ENCODE measurements around the gene CNST.
"Not testable (repeated sequence)": the region's sequence is repeated elsewhere in the genome, so short reads cannot be mapped to it uniquely, and the experiment has no call there.

CNST gene

GRCh38 chr1:246587606-246588005 lies 21.4 kb downstream of the CNST start:
- Histone ChIP-seq H3K36me3 (ENCODE audit: control insufficient read depth, insufficient read depth, low read length) (peaks cover 27% of the 10 kb centered on the region), H3K4me1 (ENCODE audit: control insufficient read depth, insufficient read depth, low read length, poor library complexity, severe bottlenecking) (no peaks in the 10 kb centered on the region), H3K4me3 (ENCODE audit: extremely low read depth, insufficient read depth, low read length, poor library complexity, severe bottlenecking) (no peak overlapping the region), H3K27ac (ENCODE audit: low read depth, low read length, severe bottlenecking) (no peak overlapping the region), H3K9me3 (ENCODE audit: control insufficient read depth, low read length) (peaks cover 4% of the 10 kb centered on the region)
- 93% methylated on average over 3 of the region's 3 CpGs; no CpG with 5 or more reads in 1 of the 2 experiments for WGBS, 2 experiments (ENCODE audit: insufficient coverage in 2 of 2)

DNA sequence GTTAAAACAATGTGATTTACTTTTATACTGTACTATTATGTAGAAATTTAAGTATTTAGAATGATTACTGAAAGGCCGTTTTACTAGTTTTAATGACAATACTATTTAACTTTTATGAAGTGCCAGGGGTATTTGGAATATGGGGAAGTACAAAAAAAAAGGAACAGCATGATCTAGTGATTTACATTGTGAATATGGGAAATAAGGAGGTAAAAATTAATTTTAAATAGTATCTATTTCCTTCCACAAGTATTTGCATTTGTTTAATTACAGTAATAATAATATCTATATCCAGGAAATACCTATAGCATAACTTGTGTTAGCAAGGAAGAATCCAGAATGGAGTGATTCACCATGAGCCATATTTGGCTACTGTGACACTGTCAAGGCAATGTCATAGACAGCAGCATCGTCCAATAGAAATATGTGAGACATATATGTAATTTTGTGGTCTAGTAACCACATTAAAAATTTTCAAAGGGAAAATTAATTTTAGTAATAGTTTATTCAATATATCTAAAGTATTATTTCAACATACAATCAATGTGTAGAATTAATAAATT lies 22.0 kb downstream of the CNST start:
- no peaks in the 10 kb centered on the region for H3K4me1 ChIP-seq (ENCODE audit: control insufficient read depth, insufficient read depth, low read length, poor library complexity, severe bottlenecking)
- no peak overlapping the region for H3K4me3 ChIP-seq (ENCODE audit: extremely low read depth, insufficient read depth, low read length, poor library complexity, severe bottlenecking)
- no CpG with 5 or more reads among the region's 2 CpGs for WGBS, 2 experiments (ENCODE audit: insufficient coverage in 2 of 2)
- H3K9me3 ChIP-seq (ENCODE audit: control insufficient read depth, low read length): peaks cover 4% of the 10 kb centered on the region
- H3K27ac ChIP-seq (ENCODE audit: low read depth, low read length, severe bottlenecking): no peak overlapping the region
- peaks cover 27% of the 10 kb centered on the region for H3K36me3 ChIP-seq (ENCODE audit: control insufficient read depth, insufficient read depth, low read length)

DNA sequence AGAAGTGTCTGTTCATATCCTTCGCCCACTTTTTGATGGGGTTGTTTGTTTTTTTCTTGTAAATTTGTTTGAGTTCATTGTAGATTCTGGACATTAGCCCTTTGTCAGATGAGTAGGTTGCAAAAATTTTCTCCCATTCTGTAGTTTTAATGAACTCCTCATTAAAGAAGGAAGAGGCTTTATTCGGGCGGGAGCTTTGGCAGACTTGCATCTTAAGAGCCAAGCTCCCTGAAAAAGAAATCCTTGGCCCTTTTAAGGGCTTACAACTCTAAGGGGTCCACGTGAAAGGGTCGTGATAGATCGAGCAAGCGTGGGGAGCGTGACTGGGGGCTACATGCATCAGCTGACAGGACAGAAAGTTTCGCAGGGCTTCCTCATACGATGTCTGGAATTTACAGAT lies 23.7 kb downstream of the CNST start:
- WGBS, 2 experiments (ENCODE audit: insufficient coverage in 2 of 2): 90 to 98% methylated on average over 6 to 8 of the region's 10 CpGs
- not testable (repeated sequence) for H3K4me3 ChIP-seq (ENCODE audit: extremely low read depth, insufficient read depth, low read length, poor library complexity, severe bottlenecking); H3K9me3 ChIP-seq (ENCODE audit: control insufficient read depth, low read length); H3K4me1 ChIP-seq (ENCODE audit: control insufficient read depth, insufficient read depth, low read length, poor library complexity, severe bottlenecking); H3K27ac ChIP-seq (ENCODE audit: low read depth, low read length, severe bottlenecking)
- peaks cover 23% of the 10 kb centered on the region for H3K36me3 ChIP-seq (ENCODE audit: control insufficient read depth, insufficient read depth, low read length)

DNA sequence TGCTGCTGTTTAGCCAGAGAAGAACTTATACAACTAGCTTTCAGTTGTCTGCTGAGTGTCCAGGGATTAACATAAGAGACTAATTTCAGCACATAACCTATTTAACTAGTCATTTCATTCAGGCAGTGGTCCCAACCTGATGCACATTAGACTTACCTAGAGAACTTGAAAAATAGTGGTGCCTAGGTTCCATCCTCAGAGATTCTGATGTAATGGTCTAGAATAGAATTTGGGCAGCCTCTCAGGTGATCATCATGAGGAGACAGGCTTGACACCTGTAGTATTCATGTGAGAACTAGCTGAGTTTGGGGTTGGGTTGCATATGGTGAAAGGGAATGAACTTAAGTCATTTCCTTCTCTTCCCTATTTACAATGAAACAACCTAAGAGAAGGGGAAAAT lies 24.8 kb downstream of the CNST start:
- no peaks in the 10 kb centered on the region for H3K4me1 ChIP-seq (ENCODE audit: control insufficient read depth, insufficient read depth, low read length, poor library complexity, severe bottlenecking)
- H3K9me3 ChIP-seq (ENCODE audit: control insufficient read depth, low read length): peaks cover 4% of the 10 kb centered on the region
- no peak overlapping the region for H3K27ac ChIP-seq (ENCODE audit: low read depth, low read length, severe bottlenecking)
- peaks cover 23% of the 10 kb centered on the region for H3K36me3 ChIP-seq (ENCODE audit: control insufficient read depth, insufficient read depth, low read length)
- H3K4me3 ChIP-seq (ENCODE audit: extremely low read depth, insufficient read depth, low read length, poor library complexity, severe bottlenecking): no peak overlapping the region

DNA sequence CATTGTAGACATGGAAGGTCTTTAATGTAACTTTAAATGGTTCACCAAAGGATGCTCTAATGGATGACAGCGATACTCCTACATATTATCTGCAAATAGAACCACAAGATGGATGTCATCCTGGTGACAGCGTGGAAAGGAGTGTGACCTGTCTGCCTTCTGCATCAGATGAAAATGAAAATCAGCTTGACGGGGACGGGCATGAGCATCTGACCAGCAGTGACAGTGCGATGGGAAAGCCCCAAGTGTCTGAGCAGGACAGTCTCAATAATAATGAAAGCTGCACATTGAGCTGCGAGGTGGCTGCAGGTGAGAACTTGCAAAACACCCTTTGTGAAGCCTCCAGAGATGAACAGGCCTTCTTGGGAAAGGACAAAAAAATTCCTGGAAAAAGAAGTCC lies 25.2 kb downstream of the CNST start:
- Histone ChIP-seq H3K27ac (ENCODE audit: low read depth, low read length, severe bottlenecking) (no peak overlapping the region), H3K9me3 (ENCODE audit: control insufficient read depth, low read length) (peaks cover 4% of the 10 kb centered on the region), H3K36me3 (ENCODE audit: control insufficient read depth, insufficient read depth, low read length) (peaks cover 24% of the 10 kb centered on the region), H3K4me1 (ENCODE audit: control insufficient read depth, insufficient read depth, low read length, poor library complexity, severe bottlenecking) (no peaks in the 10 kb centered on the region), H3K4me3 (ENCODE audit: extremely low read depth, insufficient read depth, low read length, poor library complexity, severe bottlenecking) (no peak overlapping the region)
- 96 to 98% methylated on average over 5 of the region's 6 CpGs for WGBS, 2 experiments (ENCODE audit: insufficient coverage in 2 of 2)

DNA sequence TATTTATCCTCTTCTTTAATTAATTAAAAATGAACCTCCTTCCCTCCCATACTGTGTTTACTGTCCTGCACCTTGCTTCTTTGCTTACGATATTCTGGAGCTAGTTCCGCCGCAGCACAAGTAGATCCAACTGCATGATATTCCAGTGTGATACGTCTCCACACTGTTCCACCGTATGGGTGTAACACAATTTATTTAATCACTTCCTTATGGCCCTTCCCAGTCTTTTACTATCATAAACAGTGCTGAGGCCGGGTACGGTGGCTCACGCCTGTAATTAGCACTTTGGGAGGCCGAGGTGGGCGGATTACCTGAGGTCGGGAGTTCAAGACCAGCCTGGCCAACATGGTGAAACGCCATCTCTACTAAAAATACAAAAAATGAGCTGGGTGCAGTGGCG lies 25.7 kb downstream of the CNST start:
- peaks cover 29% of the 10 kb centered on the region for H3K36me3 ChIP-seq (ENCODE audit: control insufficient read depth, insufficient read depth, low read length)
- H3K27ac ChIP-seq (ENCODE audit: low read depth, low read length, severe bottlenecking): no peak overlapping the region
- peaks cover 4% of the 10 kb centered on the region for H3K9me3 ChIP-seq (ENCODE audit: control insufficient read depth, low read length)
- 88 to 98% methylated on average over 8 to 11 of the region's 13 CpGs for WGBS, 2 experiments (ENCODE audit: insufficient coverage in 2 of 2)
- H3K4me3 ChIP-seq (ENCODE audit: extremely low read depth, insufficient read depth, low read length, poor library complexity, severe bottlenecking): no peak overlapping the region
- no peaks in the 10 kb centered on the region for H3K4me1 ChIP-seq (ENCODE audit: control insufficient read depth, insufficient read depth, low read length, poor library complexity, severe bottlenecking)

DNA sequence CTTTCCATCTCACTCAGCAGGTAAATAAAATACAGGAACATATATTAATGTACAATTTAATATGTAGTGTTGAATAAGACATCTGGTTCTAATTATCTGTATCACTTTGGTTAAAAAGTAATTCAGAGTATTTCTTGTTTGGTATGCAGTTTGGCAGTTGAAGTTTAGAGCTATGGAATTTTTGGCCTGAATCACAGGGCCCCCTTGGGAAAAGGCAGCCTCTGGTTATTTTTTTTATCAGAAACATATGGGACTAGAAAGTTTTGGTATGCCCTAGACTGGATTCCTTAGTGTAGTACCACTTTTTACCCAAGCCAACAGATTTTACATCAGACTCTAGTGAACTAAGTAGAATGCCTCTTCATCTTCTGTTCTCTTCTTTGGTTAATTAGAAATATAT lies 26.4 kb downstream of the CNST start:
- peaks cover 4% of the 10 kb centered on the region for H3K9me3 ChIP-seq (ENCODE audit: control insufficient read depth, low read length)
- no peaks in the 10 kb centered on the region for H3K4me1 ChIP-seq (ENCODE audit: control insufficient read depth, insufficient read depth, low read length, poor library complexity, severe bottlenecking)
- no peak overlapping the region for H3K4me3 ChIP-seq (ENCODE audit: extremely low read depth, insufficient read depth, low read length, poor library complexity, severe bottlenecking)
- no peak overlapping the region for H3K27ac ChIP-seq (ENCODE audit: low read depth, low read length, severe bottlenecking)
- peaks cover 29% of the 10 kb centered on the region for H3K36me3 ChIP-seq (ENCODE audit: control insufficient read depth, insufficient read depth, low read length)

DNA sequence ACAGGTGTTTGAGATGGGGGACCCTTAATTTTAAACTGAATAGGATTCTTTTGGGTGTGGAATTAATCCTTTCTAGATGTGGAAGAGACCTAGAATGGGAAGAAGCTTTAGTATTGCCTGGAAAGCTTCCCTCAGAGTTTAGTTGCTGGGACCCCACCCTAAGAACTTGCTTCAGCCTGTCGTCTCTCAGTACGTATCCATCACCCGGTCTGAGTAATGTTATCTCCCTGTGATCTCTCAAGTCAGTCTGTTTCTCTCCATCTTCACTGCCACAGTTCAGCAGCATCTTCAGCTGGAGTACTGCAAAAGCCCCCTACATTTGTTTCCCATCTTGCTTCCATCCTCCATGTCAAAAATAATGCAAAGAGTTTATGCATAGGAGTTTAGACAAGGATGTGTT lies 28.9 kb downstream of the CNST start:
- WGBS, 2 experiments (ENCODE audit: insufficient coverage in 2 of 2): 85 to 90% methylated on average over 3 of the region's 3 CpGs

DNA sequence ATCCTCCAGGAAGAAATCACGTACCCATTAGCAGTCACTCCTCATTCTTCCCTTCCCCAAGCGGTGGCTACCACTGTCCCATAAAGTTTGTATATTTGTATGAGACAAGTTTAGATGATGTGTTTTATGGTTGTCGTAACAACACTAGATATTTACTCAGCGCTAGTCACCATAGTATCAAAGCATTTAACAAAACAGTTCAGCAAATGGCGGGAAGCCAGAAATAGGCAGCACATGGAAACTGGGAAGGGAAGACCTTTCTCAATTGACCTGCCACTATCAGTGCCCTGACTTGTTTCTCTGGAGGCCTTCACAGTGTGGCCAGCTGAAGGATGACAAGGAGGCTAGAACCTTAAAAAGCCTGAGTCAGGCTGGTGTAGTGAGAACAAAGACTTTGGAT lies 31.1 kb downstream of the CNST start:
- H3K9me3 ChIP-seq (ENCODE audit: control insufficient read depth, low read length): no peaks in the 10 kb centered on the region
- H3K27ac ChIP-seq (ENCODE audit: low read depth, low read length, severe bottlenecking): no peak overlapping the region
- H3K4me1 ChIP-seq (ENCODE audit: control insufficient read depth, insufficient read depth, low read length, poor library complexity, severe bottlenecking): no peaks in the 10 kb centered on the region
- peaks cover 14% of the 10 kb centered on the region for H3K36me3 ChIP-seq (ENCODE audit: control insufficient read depth, insufficient read depth, low read length)
- WGBS, 2 experiments (ENCODE audit: insufficient coverage in 2 of 2): 100% methylated on average over 1 of the region's 5 CpGs
- no peak overlapping the region for H3K4me3 ChIP-seq (ENCODE audit: extremely low read depth, insufficient read depth, low read length, poor library complexity, severe bottlenecking)

More for the DNA sequence above, 28.9 kb downstream of the CNST start:
- Histone ChIP-seq H3K9me3 (ENCODE audit: control insufficient read depth, low read length) (peaks cover 1% of the 10 kb centered on the region), H3K4me1 (ENCODE audit: control insufficient read depth, insufficient read depth, low read length, poor library complexity, severe bottlenecking) (no peaks in the 10 kb centered on the region), H3K4me3 (ENCODE audit: extremely low read depth, insufficient read depth, low read length, poor library complexity, severe bottlenecking) (no peak overlapping the region), H3K36me3 (ENCODE audit: control insufficient read depth, insufficient read depth, low read length) (peaks cover 29% of the 10 kb centered on the region), H3K27ac (ENCODE audit: low read depth, low read length, severe bottlenecking) (no peak overlapping the region)

DNA sequence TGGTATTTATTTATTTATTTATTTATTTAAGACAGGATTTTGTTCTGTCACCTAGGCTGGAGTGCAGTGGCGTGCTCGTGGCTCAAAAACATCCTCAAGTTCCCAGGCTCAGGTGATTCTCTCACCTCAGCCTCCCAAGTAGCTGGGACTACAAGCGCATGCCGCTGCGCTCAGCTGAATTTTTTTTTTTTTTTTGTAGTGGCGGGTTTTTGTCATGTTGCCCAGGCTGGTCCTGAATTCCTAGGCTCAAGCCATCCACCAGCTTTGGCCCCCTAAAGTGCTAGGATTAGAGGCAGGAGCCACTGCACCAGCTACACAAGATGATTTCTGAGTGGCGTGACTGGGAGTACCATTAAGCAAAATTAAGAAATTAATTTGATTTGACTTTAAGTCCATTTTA lies 31.7 kb downstream of the CNST start:
- Histone ChIP-seq H3K36me3 (ENCODE audit: control insufficient read depth, insufficient read depth, low read length) (peaks cover 9% of the 10 kb centered on the region), H3K4me1 (ENCODE audit: control insufficient read depth, insufficient read depth, low read length, poor library complexity, severe bottlenecking) (no peaks in the 10 kb centered on the region), H3K27ac (ENCODE audit: low read depth, low read length, severe bottlenecking) (no peak overlapping the region), H3K9me3 (ENCODE audit: control insufficient read depth, low read length) (no peaks in the 10 kb centered on the region), H3K4me3 (ENCODE audit: extremely low read depth, insufficient read depth, low read length, poor library complexity, severe bottlenecking) (no peak overlapping the region)
- WGBS, 2 experiments (ENCODE audit: insufficient coverage in 2 of 2): 89 to 94% methylated on average over 2 to 6 of the region's 7 CpGs

DNA sequence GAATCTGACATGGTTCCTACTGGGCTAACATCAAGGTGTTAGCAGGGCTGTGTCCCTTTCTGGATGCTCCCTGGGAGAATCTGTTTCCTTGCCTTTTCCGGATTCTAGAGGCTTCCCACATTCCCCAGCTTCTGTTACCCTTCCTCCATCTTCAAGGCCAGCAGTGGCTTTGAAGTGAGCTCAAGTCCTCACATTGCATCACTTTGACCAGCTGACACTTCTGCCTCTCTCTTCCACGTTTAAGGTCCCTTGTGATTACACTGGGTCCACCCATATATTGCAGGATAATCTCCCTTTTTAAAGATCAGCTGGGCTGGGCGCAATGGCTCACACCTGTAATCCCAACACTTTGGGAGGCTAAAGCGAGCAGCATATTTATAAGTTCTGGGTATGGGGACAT lies 33.1 kb downstream of the CNST start:
- H3K27ac ChIP-seq (ENCODE audit: low read depth, low read length, severe bottlenecking): no peak overlapping the region
- 82 to 94% methylated on average over 2 of the region's 4 CpGs for WGBS, 2 experiments (ENCODE audit: insufficient coverage in 2 of 2)
- H3K4me1 ChIP-seq (ENCODE audit: control insufficient read depth, insufficient read depth, low read length, poor library complexity, severe bottlenecking): no peaks in the 10 kb centered on the region
- peaks cover 9% of the 10 kb centered on the region for H3K36me3 ChIP-seq (ENCODE audit: control insufficient read depth, insufficient read depth, low read length)
- no peak overlapping the region for H3K4me3 ChIP-seq (ENCODE audit: extremely low read depth, insufficient read depth, low read length, poor library complexity, severe bottlenecking)
- no peaks in the 10 kb centered on the region for H3K9me3 ChIP-seq (ENCODE audit: control insufficient read depth, low read length)

Data from mesodermal cell (in vitro differentiated cells).